Lower lobe of right lung (tissue), 2 donors: Measurements from ENCODE around the gene CYP2A13. TPM values are rescaled to one million over a fixed set of nuclear protein-coding genes. Genes with fewer than 3 reads are reported as not detected.
"Not testable (repeated sequence)": the region's sequence is repeated elsewhere in the genome, so short reads cannot be mapped to it uniquely, and the experiment has no call there.

Experiments
- ATAC-seq, 2 donors: fragments of 200-7000 bp; cut with Tn5 transposase; one replicate each; pipeline ENCODE4 v1.9.1; 2020 to 2022; ENCODE audit warnings: mild to moderate bottlenecking in 2 of 2, moderate library complexity in 2 of 2
- DNase-seq: peaks from one replicate; pipeline ENCODE4 v3.0.0-alpha.2; 2020
- H3K27ac ChIP-seq: fragments of 200-600 bp; one replicate; pipeline ENCODE4 v1.8.0; 2022
- H3K27me3 ChIP-seq: fragments of 200-600 bp; one replicate; pipeline ENCODE4 v1.8.0; 2022; ENCODE audit warnings: low read depth
- H3K36me3 ChIP-seq: fragments of 200-600 bp; one replicate; pipeline ENCODE4 v1.8.0; 2022; ENCODE audit warnings: mild to moderate bottlenecking
- H3K4me1 ChIP-seq: fragments of 200-600 bp; one replicate; pipeline ENCODE4 v1.8.0; 2022
- H3K4me3 ChIP-seq: fragments of 200-600 bp; one replicate; pipeline ENCODE4 v1.8.0; 2022; ENCODE audit warnings: mild to moderate bottlenecking
- H3K9me3 ChIP-seq: fragments of 200-600 bp; one replicate; pipeline ENCODE4 v1.8.0; 2022
- intact Hi-C: fragments of 100-400 bp; cut with DNase I; formaldehyde crosslinking; loops from one replicate; pipeline ENCODE4 v1.11.0; 2022
- total RNA-seq: library from RNA; stranded (reverse); fragmentation: NEBNext Ultra II Directional; extraction: Animal tissue kit (Norgen Biotek cat#: 25700); gene quantifications from one replicate; pipeline ENCODE4 v1.2.1, GENCODE V29; 2021
- TF ChIP-seq, protein P1 (sequence below): fragments of 200-600 bp; IDR thresholded peaks from one replicate; pipeline ENCODE4 v1.8.0; 2022; ENCODE audit warnings: antibody characterized with exemption, mild to moderate bottlenecking
- donor health status: DM: no; HTN: yes; CAD: no; lungs with severe emphysema.

The CYP2A13 gene
- total RNA-seq, 1 donor from 2014 or later, result not detected

DNA sequence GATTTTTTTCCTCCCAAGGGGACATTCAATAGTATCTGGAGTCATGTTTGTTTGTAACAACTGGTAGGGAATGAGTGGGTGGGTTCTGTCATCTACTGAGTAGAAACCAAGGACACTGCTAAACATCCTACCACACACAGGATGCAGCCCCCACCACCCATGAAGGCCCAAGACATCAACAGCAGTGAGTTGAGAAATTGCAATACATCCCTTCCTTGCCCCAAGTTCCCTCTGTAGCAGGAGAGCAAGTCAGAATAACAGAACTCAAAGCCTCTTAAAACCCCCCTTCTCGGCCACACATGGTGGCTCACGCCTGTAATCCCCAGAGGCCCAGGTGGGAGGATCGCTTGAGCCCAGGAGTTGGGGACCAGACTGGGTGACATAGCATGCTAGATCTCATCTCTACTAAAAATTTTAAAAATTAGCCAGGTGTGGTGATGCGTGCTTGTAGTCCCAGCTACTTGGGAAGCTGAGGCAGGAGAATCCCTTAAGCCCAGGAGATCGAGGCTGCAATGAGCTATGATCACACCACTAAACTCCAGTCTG is 23.6 kb downstream of the CYP2A13 start:
- intact Hi-C loops, result no loop called here
- H3K9me3 ChIP-seq, result no peaks in the 10 kb centered on the region
- ATAC-seq (no peak), DNase-seq (no peak)
- no peaks in the 10 kb centered on the region for H3K4me1 ChIP-seq
- H3K4me3 ChIP-seq, result no peak overlapping the region
- no peaks in the 10 kb centered on the region for H3K36me3 ChIP-seq
- H3K27me3 ChIP-seq, result no peaks in the 10 kb centered on the region
- TF ChIP-seq, protein P1, sequence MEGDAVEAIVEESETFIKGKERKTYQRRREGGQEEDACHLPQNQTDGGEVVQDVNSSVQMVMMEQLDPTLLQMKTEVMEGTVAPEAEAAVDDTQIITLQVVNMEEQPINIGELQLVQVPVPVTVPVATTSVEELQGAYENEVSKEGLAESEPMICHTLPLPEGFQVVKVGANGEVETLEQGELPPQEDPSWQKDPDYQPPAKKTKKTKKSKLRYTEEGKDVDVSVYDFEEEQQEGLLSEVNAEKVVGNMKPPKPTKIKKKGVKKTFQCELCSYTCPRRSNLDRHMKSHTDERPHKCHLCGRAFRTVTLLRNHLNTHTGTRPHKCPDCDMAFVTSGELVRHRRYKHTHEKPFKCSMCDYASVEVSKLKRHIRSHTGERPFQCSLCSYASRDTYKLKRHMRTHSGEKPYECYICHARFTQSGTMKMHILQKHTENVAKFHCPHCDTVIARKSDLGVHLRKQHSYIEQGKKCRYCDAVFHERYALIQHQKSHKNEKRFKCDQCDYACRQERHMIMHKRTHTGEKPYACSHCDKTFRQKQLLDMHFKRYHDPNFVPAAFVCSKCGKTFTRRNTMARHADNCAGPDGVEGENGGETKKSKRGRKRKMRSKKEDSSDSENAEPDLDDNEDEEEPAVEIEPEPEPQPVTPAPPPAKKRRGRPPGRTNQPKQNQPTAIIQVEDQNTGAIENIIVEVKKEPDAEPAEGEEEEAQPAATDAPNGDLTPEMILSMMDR, result no peak
- H3K27ac ChIP-seq, result no peak overlapping the region

DNA sequence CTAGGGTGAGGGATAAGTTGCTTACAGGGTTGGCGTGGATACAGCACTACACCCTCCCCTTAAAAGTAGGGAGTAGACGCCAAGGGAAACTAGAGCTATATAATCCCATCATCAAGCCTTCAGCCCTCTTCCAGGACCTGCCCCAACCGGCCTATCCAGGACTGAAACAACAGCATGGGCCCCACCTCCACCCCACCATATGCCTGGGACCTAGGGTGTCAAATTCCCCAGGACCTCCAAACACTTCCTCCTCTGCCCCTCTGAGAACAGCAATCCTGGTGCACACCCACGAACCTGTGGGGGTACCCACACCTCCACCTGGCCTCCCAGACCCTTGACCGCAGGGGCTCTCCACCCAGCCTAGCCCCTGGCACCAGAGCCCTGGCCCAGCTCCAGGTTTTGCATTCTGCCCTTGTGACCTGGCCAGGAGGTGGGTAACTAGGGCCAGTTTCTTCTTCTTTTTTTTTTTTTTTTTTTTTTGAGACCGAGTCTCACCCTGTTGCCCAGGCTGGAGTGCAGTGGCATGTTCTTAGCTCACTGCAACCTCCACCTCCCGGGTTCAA is 24.6 kb downstream of the CYP2A13 start:
- ATAC-seq (no peak), DNase-seq (no peak)
- Histone ChIP-seq H3K36me3 (no peaks in the 10 kb centered on the region), H3K4me1 (no peaks in the 10 kb centered on the region), H3K4me3 (no peak overlapping the region), H3K27me3 (no peaks in the 10 kb centered on the region), H3K9me3 (no peaks in the 10 kb centered on the region), H3K27ac (no peak overlapping the region)
- intact Hi-C loops, result no loop called here
- TF ChIP-seq, protein P1, result no peak

DNA sequence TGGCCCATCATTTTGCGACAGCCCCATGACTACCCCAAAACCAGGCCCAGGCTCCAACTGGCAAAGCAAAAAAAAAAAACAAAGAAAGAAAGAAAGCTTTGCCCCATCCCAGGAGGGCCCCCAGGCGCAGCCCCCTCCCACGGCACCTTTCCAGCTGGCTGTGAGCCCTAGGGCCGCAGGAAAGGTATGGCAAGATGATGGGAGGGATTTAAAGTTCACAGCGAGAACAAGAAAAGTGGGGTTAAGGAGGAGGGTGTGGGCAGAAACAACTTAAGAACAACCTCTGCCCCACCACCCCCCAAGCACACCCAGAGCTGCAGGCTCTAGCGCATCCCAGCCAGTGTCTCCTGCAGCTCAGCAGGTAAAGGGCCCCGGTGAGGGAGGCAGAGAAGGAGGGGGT is 25.9 kb downstream of the CYP2A13 start, which contains the start of gene CYP2F1:
Gene CYP2F1 (plus strand): TSS at position 301 of the 400 bp plus-strand sequence. CDS start 1,757 bp downstream, outside the sequence.
- no peak for DNase-seq
- ATAC-seq, result no peak
- no peaks in the 10 kb centered on the region for H3K9me3 ChIP-seq
- H3K27ac ChIP-seq, result no peak within 1 kb of the TSS
- H3K4me1 ChIP-seq, result no peaks in the 10 kb centered on the region
- H3K27me3 ChIP-seq, result no peaks in the 10 kb centered on the region
- no peaks in the 10 kb centered on the region for H3K36me3 ChIP-seq
- H3K4me3 ChIP-seq, result no peak within 1 kb of the TSS
- intact Hi-C loops, result no loop called here
- TF ChIP-seq, protein P1, result no peak

DNA sequence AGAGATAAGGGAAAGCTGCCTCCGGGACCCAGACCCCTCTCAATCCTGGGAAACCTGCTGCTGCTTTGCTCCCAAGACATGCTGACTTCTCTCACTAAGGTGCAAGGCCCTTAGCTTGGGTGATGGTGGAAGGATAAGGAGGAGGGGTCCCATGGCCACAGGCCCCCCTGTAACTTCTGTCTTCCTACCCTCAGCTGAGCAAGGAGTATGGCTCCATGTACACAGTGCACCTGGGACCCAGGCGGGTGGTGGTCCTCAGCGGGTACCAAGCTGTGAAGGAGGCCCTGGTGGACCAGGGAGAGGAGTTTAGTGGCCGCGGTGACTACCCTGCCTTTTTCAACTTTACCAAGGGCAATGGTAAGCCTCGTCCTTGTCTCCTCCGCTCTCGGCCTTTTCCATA is 28.0 kb downstream of the CYP2A13 start:
- Histone ChIP-seq H3K4me1 (no peaks in the 10 kb centered on the region), H3K27me3 (no peaks in the 10 kb centered on the region), H3K36me3 (no peaks in the 10 kb centered on the region), H3K27ac (no peak overlapping the region), H3K9me3 (no peaks in the 10 kb centered on the region), H3K4me3 (no peak overlapping the region)
- intact Hi-C loops, result no loop called here
- DNase-seq (no peak), ATAC-seq (no peak)
- TF ChIP-seq, protein P1, result no peak

DNA sequence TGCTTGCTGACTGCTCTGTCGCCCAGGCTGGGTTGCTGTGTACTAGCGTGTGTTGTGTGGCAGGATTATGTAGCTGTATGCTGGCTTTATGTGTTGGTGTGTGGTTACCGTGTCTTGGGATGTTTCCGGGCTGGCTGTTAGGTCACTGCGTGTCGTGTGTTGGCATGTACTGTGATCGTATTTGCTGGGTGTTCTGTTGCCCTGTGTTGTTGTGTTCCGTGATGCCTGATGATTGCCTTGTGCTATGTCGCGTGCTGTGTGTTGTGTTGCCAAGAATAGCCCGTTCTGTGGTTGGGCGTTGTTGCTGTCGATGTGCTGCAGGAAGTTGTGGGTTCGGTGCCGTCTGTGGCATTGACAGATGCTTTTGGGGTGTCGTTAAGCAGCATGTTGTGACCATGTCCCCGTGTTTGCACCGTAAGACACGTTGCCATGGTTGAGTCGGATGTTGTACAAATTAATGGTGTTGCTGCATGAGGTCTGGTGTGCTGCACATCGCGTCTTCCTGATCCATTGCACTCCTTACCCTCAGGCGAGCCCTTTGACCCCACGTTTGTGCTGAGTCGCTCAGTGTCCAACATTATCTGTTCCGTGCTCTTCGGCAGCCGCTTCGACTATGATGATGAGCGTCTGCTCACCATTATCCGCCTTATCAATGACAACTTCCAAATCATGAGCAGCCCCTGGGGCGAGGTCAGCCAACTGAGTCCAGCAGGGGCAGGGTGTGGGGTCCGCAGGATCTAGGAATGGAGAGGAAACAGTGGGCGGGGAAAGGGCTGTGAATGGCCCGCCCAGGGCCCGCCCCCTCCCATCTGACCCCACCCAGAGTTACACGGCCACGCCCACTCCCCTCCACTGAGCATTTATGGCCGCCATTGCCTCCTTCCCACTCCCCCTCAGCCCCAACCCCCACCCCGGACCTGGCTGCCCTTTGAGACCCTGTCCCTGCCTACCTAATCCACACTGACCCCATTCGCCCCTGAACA is 33.0 kb downstream of the CYP2A13 start:
- H3K4me3 ChIP-seq, DNase-seq, H3K9me3 ChIP-seq, H3K27me3 ChIP-seq, H3K4me1 ChIP-seq, intact Hi-C loops, H3K27ac ChIP-seq, H3K36me3 ChIP-seq: not testable (repeated sequence)
- peak; percentile 49 to 57 for ATAC-seq

DNA sequence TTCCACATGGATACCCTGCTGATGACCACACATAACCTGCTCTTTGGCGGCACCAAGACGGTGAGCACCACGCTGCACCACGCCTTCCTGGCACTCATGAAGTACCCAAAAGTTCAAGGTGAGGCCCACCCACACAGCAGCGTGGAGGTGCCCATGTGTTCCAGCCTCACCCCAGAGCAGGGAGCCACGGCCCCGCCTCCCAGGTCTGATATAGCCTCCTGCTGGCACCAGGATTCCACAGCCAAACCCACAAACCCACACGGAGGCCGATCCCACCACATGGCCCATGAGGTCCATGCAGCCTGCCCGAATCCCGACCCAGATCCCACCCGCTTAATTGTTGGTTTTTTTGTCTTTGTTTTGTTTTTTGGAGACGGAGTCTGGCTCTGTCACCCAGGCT is 34.6 kb downstream of the CYP2A13 start:
- intact Hi-C loops, H3K27me3 ChIP-seq, H3K9me3 ChIP-seq, H3K4me3 ChIP-seq, H3K27ac ChIP-seq, DNase-seq, ATAC-seq, H3K4me1 ChIP-seq, H3K36me3 ChIP-seq: not testable (repeated sequence)
